ENCODE measurements around the gene MUS81. TPM values are rescaled to one million over a fixed set of nuclear protein-coding genes. Genes with fewer than 3 reads are reported as not detected.
A peak's percentile ranks its signal among the peaks of the same experiment; 100 is the strongest.

The MUS81 gene
- total and polyA plus RNA-seq, 9 of the 15 experiments (the other 6 are each of a cell fraction or from before 2014, with no cell fraction given) = 13.4 to 118 (median 53.7) TPM

GRCh38 chr11:65900125-65900898 lies 40.1 kb downstream of the MUS81 start, which contains the start of gene FOSL1 (continued):
- no peak for TF ChIP-seq HOMEZ (CRISPR knock-in tag; IDR thresholded peaks at IDR 0.05)
- peak; percentile 82; the same call in 1 of the 2 replicates for TF ChIP-seq ZNF282 (CRISPR knock-in tag; IDR thresholded peaks at IDR 0.05)
- TF ChIP-seq THRAP3 (IDR thresholded peaks at IDR 0.05; ENCODE audit: borderline replicate concordance) = no peak
- no peak for TF ChIP-seq DPF2 (IDR thresholded peaks at IDR 0.05)
- TF ChIP-seq OTX1 (CRISPR knock-in tag; IDR thresholded peaks at IDR 0.05) = no peak
- no peak for TF ChIP-seq HMG20B (CRISPR knock-in tag; IDR thresholded peaks at IDR 0.05)
- TF ChIP-seq, protein P1, sequence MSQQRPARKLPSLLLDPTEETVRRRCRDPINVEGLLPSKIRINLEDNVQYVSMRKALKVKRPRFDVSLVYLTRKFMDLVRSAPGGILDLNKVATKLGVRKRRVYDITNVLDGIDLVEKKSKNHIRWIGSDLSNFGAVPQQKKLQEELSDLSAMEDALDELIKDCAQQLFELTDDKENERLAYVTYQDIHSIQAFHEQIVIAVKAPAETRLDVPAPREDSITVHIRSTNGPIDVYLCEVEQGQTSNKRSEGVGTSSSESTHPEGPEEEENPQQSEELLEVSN (IDR thresholded peaks at IDR 0.05; ENCODE audit: borderline replicate concordance in 1 of 2, extremely low read depth in 1 of 2, insufficient read depth in 1 of 2, insufficient read length in 1 of 2, low read depth in 1 of 2, low read length in 1 of 2, poor library complexity in 1 of 2, severe bottlenecking in 1 of 2) = peak in 1 of 2 experiments; percentile 90
- no peak for TF ChIP-seq ZNF23 (CRISPR knock-in tag; IDR thresholded peaks at IDR 0.05)
- TF ChIP-seq DLX4 (CRISPR knock-in tag; IDR thresholded peaks at IDR 0.05) = no peak
- peak; percentile 62 for TF ChIP-seq FUS (optimal IDR thresholded peaks at IDR 0.05; ENCODE audit: low read depth, low read length)
- no peak for TF ChIP-seq ZNF354B (CRISPR knock-in tag; IDR thresholded peaks at IDR 0.05)
- no peak for TF ChIP-seq ZNF699 (CRISPR knock-in tag; IDR thresholded peaks at IDR 0.05; ENCODE audit: insufficient replicate concordance)
- TF ChIP-seq ZNF212 (CRISPR knock-in tag; IDR thresholded peaks at IDR 0.05) = no peak
- TF ChIP-seq PPARD (CRISPR knock-in tag; IDR thresholded peaks at IDR 0.05) = no peak
- peak; percentile 52 for TF ChIP-seq NEUROD1 (IDR thresholded peaks at IDR 0.05; ENCODE audit: borderline replicate concordance, low read depth, low read length, partially characterized antibody)
- no peak for TF ChIP-seq PRMT5 (CRISPR knock-in tag; IDR thresholded peaks at IDR 0.05)
- no peak for TF ChIP-seq HNRNPUL1 (IDR thresholded peaks at IDR 0.05; ENCODE audit: low read length)
- peak; percentile 43; the same call in 1 of the 2 replicates for TF ChIP-seq NFIC (IDR thresholded peaks at IDR 0.05)
- no peak for TF ChIP-seq ETS2 (tag; IDR thresholded peaks at IDR 0.05; ENCODE audit: borderline replicate concordance, poor library complexity, severe bottlenecking)
- peak; percentile 73 to 85; a peak in 3 of 4 replicates for TF ChIP-seq MAZ (CRISPR knock-in tag; conservative IDR thresholded peaks at IDR 0.05 in 1 of 2, IDR thresholded peaks at IDR 0.05 in 1 of 2)
- TF ChIP-seq ZNF41 (CRISPR knock-in tag; conservative IDR thresholded peaks at IDR 0.05) = no peak
- TF ChIP-seq ZKSCAN1 (IDR thresholded peaks at IDR 0.05; ENCODE audit: low read depth, low read length) = no peak; the same call in 1 of the 2 replicates
